Neural progenitor cell (in vitro differentiated cells): Measurements from ENCODE around the gene IFNA2. TPM values are rescaled to one million over a fixed set of nuclear protein-coding genes. Genes with fewer than 3 reads are reported as not detected.
"Not testable (repeated sequence)": the region's sequence is repeated elsewhere in the genome, so short reads cannot be mapped to it uniquely, and the experiment has no call there.

ENCODE experiments used
- DNase-seq: peaks from one replicate; pipeline ENCODE4 v3.0.0-alpha.2; 2016; ENCODE audit warnings: low spot score
- H2AFZ ChIP-seq: fragments of 200-600 bp; sonication (generic); replicated peaks from 2 replicates; pipeline ENCODE4 v1.6.1; 2016; ENCODE audit warnings: antibody characterized with exemption
- H3F3A ChIP-seq: fragments of 200-600 bp; sonication (generic); 2 replicates; pipeline ENCODE4 v1.6.1; 2016; ENCODE audit warnings: antibody characterized with exemption, low read depth
- H3K27ac ChIP-seq: fragments of 200-600 bp; sonication (generic); 2 replicates; pipeline ENCODE4 v1.5.1; 2016; ENCODE audit warnings: mild to moderate bottlenecking
- H3K27me3 ChIP-seq: fragments of 200-600 bp; sonication (generic); 2 replicates; pipeline ENCODE4 v1.6.1; 2016; ENCODE audit warnings: mild to moderate bottlenecking, moderate library complexity
- H3K36me3 ChIP-seq: fragments of 200-600 bp; sonication (generic); 2 replicates; pipeline ENCODE4 v1.5.1; 2016
- H3K4me1 ChIP-seq: fragments of 200-600 bp; sonication (generic); 2 replicates; pipeline ENCODE4 v1.6.1; 2016; ENCODE audit warnings: mixed run types
- H3K4me2 ChIP-seq: fragments of 200-600 bp; sonication (generic); 2 replicates; pipeline ENCODE4 v1.6.1; 2016
- H3K4me3 ChIP-seq: fragments of 200-600 bp; sonication (generic); 2 replicates; pipeline ENCODE4 v1.5.1; 2016
- H3K79me2 ChIP-seq: fragments of 200-600 bp; sonication (generic); 2 replicates; pipeline ENCODE4 v1.6.1; 2016; ENCODE audit warnings: low read depth
- H3K9ac ChIP-seq: fragments of 200-600 bp; sonication (generic); 2 replicates; pipeline ENCODE4 v1.6.1; 2016
- H3K9me3 ChIP-seq: fragments of 200-600 bp; sonication (generic); 2 replicates; pipeline ENCODE4 v1.5.1; 2016; ENCODE audit warnings: low read depth
- H4K20me1 ChIP-seq: fragments of 200-600 bp; sonication (generic); 2 replicates; pipeline ENCODE4 v1.6.1; 2016; ENCODE audit warnings: low read depth
- H3K27ac Mint-ChIP-seq: 3 replicates; pipeline ENCODE4 v1.8.0; 2021; ENCODE audit warnings: mixed read lengths
- H3K27me3 Mint-ChIP-seq: 2 replicates; pipeline ENCODE4 v1.8.0; 2022; ENCODE audit warnings: low read depth, mild to moderate bottlenecking, inconsistent platforms, moderate library complexity, mixed read lengths; ENCODE audit not compliant: insufficient read depth
- H3K36me3 Mint-ChIP-seq: 3 replicates; pipeline ENCODE4 v1.8.0; 2021; ENCODE audit warnings: mixed read lengths
- H3K4me1 Mint-ChIP-seq: 3 replicates; pipeline ENCODE4 v1.8.0; 2021; ENCODE audit warnings: mixed read lengths
- H3K4me3 Mint-ChIP-seq: 3 replicates; pipeline ENCODE4 v1.8.0; 2021; ENCODE audit warnings: mild to moderate bottlenecking, moderate library complexity, mixed read lengths
- H3K9me3 Mint-ChIP-seq: 3 replicates; pipeline ENCODE4 v1.8.0; 2020; ENCODE audit warnings: mixed read lengths
- EZH2 ChIP-seq: fragments of 200-600 bp; sonication (generic); IDR thresholded peaks from 2 replicates; pipeline ENCODE4 v1.6.1; 2017; ENCODE audit warnings: antibody characterized with exemption, mild to moderate bottlenecking, moderate library complexity
- EZH2phosphoT487 ChIP-seq: fragments of 200-600 bp; sonication (generic); IDR thresholded peaks from 2 replicates; pipeline ENCODE4 v1.6.1; 2017; ENCODE audit warnings: antibody characterized with exemption
- total RNA-seq: library from RNA; depleted of rRNA; stranded (reverse); fragments of >200 nt; gene quantifications from 2 replicates; pipeline ENCODE4 v1.2.3, GENCODE V29; 2015; ENCODE audit warnings: low replicate concordance
- TF ChIP-seq, protein P1 (sequence below): fragments of 200-600 bp; sonication (generic); IDR thresholded peaks from 2 replicates; pipeline ENCODE4 v1.5.1; 2017; ENCODE audit warnings: antibody characterized with exemption, mild to moderate bottlenecking

Gene IFNA2
- total RNA-seq, result not detected in 2 replicates

DNA sequence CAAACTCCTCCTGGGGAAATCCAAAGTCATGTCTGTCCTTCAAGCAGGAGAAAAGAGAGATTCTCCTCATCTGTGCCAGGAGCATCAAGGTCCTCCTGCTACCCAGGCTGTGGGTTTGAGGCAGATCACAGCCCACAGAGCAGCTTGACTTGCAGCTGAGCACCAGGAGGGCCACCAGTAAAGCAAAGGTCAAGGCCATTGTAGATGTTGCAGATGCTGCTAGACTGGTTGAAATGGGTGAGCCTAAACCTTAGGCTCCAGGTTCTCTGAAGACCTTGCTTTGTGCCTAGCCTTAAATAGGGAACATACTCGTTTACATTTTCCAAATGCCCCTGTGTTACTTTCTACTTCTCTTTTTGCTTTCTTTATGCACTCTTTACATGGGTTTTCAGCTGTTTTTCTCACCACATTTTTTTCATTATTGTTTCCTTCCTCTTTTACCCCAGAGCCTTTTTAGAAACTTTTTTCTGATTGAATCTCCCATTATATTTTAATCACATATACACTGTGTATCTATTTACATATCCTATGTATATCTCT lies at the start of gene IFNA2:
Gene IFNA2 (minus strand): TSS at position 268 of the 540 bp plus-strand sequence. CDS start 69 bp downstream, at position 199.
- TF ChIP-seq EZH2 (no peak), EZH2phosphoT487 (no peak)
- TF ChIP-seq, protein P1, sequence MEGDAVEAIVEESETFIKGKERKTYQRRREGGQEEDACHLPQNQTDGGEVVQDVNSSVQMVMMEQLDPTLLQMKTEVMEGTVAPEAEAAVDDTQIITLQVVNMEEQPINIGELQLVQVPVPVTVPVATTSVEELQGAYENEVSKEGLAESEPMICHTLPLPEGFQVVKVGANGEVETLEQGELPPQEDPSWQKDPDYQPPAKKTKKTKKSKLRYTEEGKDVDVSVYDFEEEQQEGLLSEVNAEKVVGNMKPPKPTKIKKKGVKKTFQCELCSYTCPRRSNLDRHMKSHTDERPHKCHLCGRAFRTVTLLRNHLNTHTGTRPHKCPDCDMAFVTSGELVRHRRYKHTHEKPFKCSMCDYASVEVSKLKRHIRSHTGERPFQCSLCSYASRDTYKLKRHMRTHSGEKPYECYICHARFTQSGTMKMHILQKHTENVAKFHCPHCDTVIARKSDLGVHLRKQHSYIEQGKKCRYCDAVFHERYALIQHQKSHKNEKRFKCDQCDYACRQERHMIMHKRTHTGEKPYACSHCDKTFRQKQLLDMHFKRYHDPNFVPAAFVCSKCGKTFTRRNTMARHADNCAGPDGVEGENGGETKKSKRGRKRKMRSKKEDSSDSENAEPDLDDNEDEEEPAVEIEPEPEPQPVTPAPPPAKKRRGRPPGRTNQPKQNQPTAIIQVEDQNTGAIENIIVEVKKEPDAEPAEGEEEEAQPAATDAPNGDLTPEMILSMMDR, result no peak
- H3K9me3 Mint-ChIP-seq, result no peaks in the 10 kb centered on the region

DNA sequence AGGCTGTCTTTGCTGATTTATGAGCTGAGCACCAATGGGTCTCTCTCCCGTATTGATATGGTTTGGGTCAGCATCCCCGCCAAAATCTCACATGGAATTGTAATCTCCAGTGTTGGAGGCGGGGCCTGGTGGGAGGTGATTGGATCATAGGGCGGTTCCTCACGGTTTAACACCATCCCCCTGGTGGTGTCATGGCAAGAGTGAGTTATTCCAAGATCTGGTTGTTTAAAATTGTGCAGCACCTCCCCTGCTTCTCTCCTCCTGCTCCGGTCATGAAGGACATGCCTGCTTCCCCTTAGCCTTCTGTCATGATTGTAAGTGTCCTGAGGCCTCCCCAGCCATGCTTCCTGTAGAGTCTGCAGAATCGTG lies 49.8 kb upstream of the IFNA2 start:
- H3K4me3 ChIP-seq, H3K9me3 ChIP-seq, H3K4me2 ChIP-seq, H2AFZ ChIP-seq, H3K36me3 ChIP-seq, H3K4me1 ChIP-seq, H3K4me3 Mint-ChIP-seq, H3K36me3 Mint-ChIP-seq, H3K79me2 ChIP-seq, H4K20me1 ChIP-seq, H3K27ac Mint-ChIP-seq, DNase-seq, H3K9ac ChIP-seq, H3K27me3 Mint-ChIP-seq, H3K27ac ChIP-seq, H3F3A ChIP-seq, H3K27me3 ChIP-seq, H3K9me3 Mint-ChIP-seq: not testable (repeated sequence)
- peaks cover 12% of the 10 kb centered on the region for H3K4me1 Mint-ChIP-seq

More for the DNA sequence above, at the start of gene IFNA2:
- Histone ChIP-seq H3K4me1 (no peaks in the 10 kb centered on the region), H3K27ac (no peak within 1 kb of the TSS), H3K4me2 (no peak within 1 kb of the TSS), H3K79me2 (no peaks in the 10 kb centered on the region), H4K20me1 (no peaks in the 10 kb centered on the region), H3F3A (no peaks in the 10 kb centered on the region), H3K36me3 (no peaks in the 10 kb centered on the region), H3K4me3 (no peak within 1 kb of the TSS), H3K9me3 (no peaks in the 10 kb centered on the region), H3K27me3 (peaks cover 15% of the 10 kb centered on the region), H3K9ac (no peak within 1 kb of the TSS), H2AFZ (no peak within 1 kb of the TSS)
- no peaks in the 10 kb centered on the region for H3K36me3 Mint-ChIP-seq
- H3K27ac Mint-ChIP-seq, result no peak within 1 kb of the TSS
- no peaks in the 10 kb centered on the region for H3K4me1 Mint-ChIP-seq
- no peak for DNase-seq
- H3K4me3 Mint-ChIP-seq, result no peak within 1 kb of the TSS
- H3K27me3 Mint-ChIP-seq, result no peaks in the 10 kb centered on the region

DNA sequence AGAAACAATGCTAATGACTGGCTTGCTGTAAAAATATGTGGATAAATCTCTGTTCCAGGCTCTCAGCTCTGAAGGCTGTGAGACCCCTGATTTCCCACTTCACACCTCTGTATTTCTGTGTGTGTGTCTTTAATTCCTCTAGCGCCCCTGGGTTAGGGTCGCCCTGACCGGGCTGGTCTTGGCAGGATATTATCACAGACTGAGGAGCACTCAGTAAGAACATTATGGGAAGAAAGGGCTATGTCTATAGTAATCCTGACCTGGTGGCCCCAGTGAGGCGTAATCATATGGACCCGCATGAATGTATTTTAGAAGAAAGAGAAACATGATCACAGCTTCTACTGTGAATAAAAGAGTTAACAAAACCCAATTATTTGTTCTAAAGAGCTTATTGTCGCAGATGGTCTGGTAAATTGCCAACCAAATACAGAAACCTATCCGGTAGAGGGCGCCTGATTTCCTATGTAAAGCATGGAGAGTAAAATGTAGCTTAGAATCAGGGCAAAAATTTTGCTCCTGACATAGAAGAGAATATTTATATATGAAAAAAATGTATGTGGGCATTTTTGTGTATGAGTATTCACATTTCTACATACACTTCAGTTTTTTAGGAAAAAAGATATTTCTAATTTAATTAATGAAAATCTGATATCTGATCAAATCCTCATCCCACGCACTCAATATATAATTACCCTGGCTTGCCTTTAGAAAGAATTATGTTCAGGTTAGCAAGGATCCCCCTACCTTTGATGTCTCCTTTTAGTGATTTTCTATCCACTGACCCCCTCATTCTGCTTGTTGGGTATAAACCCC lies 49.2 kb upstream of the IFNA2 start:
- Histone ChIP-seq H3K27me3 (no peaks in the 10 kb centered on the region), H3K4me3 (no peak overlapping the region), H3K9me3 (no peaks in the 10 kb centered on the region), H3K27ac (no peak overlapping the region), H3K36me3 (no peaks in the 10 kb centered on the region), H4K20me1 (no peaks in the 10 kb centered on the region), H3K4me1 (peaks cover 5% of the 10 kb centered on the region), H3F3A (no peaks in the 10 kb centered on the region), H3K9ac (no peak overlapping the region), H3K4me2 (no peak overlapping the region), H2AFZ (no peak overlapping the region), H3K79me2 (no peaks in the 10 kb centered on the region)
- H3K4me3 Mint-ChIP-seq, result no peak overlapping the region
- peak; percentile 74 for DNase-seq
- TF ChIP-seq EZH2, result no peak
- TF ChIP-seq, protein P1, result peak; percentile 62
- TF ChIP-seq EZH2phosphoT487, result no peak
- no peak overlapping the region for H3K27ac Mint-ChIP-seq
- no peaks in the 10 kb centered on the region for H3K36me3 Mint-ChIP-seq
- H3K9me3 Mint-ChIP-seq, result no peaks in the 10 kb centered on the region
- H3K4me1 Mint-ChIP-seq, result peaks cover 12% of the 10 kb centered on the region
- no peaks in the 10 kb centered on the region for H3K27me3 Mint-ChIP-seq
